D721Med (cell line): Measurements from ENCODE around the gene TWNK.
A peak's percentile ranks its signal among the peaks of the same experiment; 100 is the strongest.

Source experiments
- DNase-seq: peaks from one replicate; pipeline ENCODE4 v3.0.0; 2011; ENCODE audit warnings: low spot score; ENCODE audit not compliant: insufficient read length
- FAIRE-seq: peaks from 2 replicates; lab custom pipeline; 2011; peaks lifted over from hg19 to GRCh38; lab: Jason Lieb, UNC
- CTCF ChIP-seq: IDR thresholded peaks from 2 replicates; pipeline ENCODE4 v1.5.1; 2012; ENCODE audit warnings: mild to moderate bottlenecking, control low read depth; ENCODE audit not compliant: insufficient read depth; ENCODE audit errors: missing control alignments

The TWNK gene

GRCh38 chr10:100986952-100987684, at the start of gene TWNK, which contains the start of gene MRPL43:
Gene TWNK (plus strand): TSS chr10:100987543. CDS start chr10:100988211, 668 bp downstream.
Gene MRPL43 (minus strand): TSS chr10:100987497. CDS start chr10:100987443, 54 bp downstream.
- no peak for FAIRE-seq
- DNase-seq: peak; percentile 90
- TF ChIP-seq CTCF: no peak

- DNase-seq: no peak
- FAIRE-seq: no peak
- no peak for TF ChIP-seq CTCF
These were observed 47.5 kb upstream of the TWNK start for GRCh38 chr10:100939763-100940344.

GRCh38 chr10:100942229-100942628, 45.1 kb upstream of the TWNK start:
- FAIRE-seq (no peak), DNase-seq (no peak)
- no peak for TF ChIP-seq CTCF

GRCh38 chr10:100943508-100943907, 43.8 kb upstream of the TWNK start:
- FAIRE-seq: no peak

GRCh38 chr10:100945754-100946153, 41.6 kb upstream of the TWNK start:
- FAIRE-seq (no peak), DNase-seq (no peak)
- no peak for TF ChIP-seq CTCF

More at GRCh38 chr10:100943508-100943907, 43.8 kb upstream of the TWNK start:
- TF ChIP-seq CTCF: no peak
- no peak for DNase-seq

- DNase-seq (no peak), FAIRE-seq (no peak)
- TF ChIP-seq CTCF: no peak
These were observed 38.4 kb upstream of the TWNK start for GRCh38 chr10:100948916-100949315.

- no peak for TF ChIP-seq CTCF
- DNase-seq: no peak
- FAIRE-seq: peak; percentile 91
These were observed 27.1 kb upstream of the TWNK start for GRCh38 chr10:100960251-100960650.
